ENCODE results near the gene ZNF487.

DNA sequence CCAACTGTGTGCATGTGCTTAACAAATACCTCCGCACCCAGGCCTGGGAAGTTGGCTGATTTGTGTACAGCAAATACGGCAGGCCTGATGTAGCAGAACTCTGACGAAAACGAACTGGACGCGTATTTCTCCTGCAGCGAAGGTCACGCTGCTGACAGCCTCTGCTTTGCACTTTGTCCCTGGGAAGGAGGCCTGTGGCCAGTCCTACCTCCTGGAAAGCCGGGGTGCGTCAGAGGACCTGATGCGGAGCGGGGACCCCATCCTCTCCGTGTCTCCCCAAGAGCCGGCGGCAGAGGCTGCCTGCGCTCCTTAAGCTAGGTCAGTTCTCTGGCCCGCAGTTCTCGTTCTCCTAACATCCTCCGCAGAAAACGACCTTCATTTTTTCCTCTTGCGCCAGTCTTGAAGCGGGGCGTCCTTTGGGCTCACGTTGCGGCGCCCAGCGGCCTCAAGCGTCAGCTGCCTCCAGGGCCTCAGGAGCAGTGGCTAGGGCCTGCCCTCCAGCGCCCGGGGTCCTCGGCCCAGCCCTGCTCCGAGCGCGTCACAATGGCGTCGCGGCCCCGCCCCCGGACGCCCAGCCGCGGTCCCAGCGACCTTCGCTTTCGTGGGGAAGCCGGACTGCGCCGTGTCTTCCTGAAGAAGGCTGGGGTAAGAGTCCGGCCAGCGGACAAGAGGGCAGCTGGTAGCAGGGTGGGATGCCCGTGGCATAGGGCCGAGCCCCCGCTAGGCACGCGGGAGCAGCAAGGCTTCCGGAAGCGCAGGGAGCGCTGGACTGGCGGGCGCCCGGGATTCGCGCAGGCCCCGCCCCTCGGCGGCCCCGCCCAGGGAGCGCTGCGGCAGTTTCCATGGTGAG lies at the start of gene ZNF487:
- TF ChIP-seq, protein P1, sequence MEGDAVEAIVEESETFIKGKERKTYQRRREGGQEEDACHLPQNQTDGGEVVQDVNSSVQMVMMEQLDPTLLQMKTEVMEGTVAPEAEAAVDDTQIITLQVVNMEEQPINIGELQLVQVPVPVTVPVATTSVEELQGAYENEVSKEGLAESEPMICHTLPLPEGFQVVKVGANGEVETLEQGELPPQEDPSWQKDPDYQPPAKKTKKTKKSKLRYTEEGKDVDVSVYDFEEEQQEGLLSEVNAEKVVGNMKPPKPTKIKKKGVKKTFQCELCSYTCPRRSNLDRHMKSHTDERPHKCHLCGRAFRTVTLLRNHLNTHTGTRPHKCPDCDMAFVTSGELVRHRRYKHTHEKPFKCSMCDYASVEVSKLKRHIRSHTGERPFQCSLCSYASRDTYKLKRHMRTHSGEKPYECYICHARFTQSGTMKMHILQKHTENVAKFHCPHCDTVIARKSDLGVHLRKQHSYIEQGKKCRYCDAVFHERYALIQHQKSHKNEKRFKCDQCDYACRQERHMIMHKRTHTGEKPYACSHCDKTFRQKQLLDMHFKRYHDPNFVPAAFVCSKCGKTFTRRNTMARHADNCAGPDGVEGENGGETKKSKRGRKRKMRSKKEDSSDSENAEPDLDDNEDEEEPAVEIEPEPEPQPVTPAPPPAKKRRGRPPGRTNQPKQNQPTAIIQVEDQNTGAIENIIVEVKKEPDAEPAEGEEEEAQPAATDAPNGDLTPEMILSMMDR (IDR thresholded peaks at IDR 0.05; ENCODE audit: borderline replicate concordance, extremely low read depth, low read length, poor library complexity, severe bottlenecking) = peak; percentile 28
- no peak for TF ChIP-seq EZH2 (IDR thresholded peaks at IDR 0.05; ENCODE audit: borderline replicate concordance, low read depth, low read length, severe bottlenecking)
